Adrenal gland (tissue), 19 donors: Measurements from ENCODE around the gene SLC22A15. TPM values are rescaled to one million over a fixed set of nuclear protein-coding genes. Genes with fewer than 3 reads are reported as not detected.

Source experiments
- DNase-seq, 7 donors: peaks; one replicate each; pipeline ENCODE4 v3.0.0-alpha.2; 2019 to 2020
- H3K27ac ChIP-seq, 5 donors: fragments of 200-600 bp; sonication (generic) in 4 of 5; 1 replicate in 3 of 5; 2 replicates in 2 of 5; pipeline versions ENCODE4 v1.5.1 to v1.8.0; 2016 to 2020; ENCODE audit warnings: mild to moderate bottlenecking in 1 of 5
- H3K27me3 ChIP-seq: fragments of 200-600 bp; 2 replicates; pipeline ENCODE4 v1.8.0; 2021
- H3K36me3 ChIP-seq, 2 donors: fragments of 200-600 bp; replicated peaks in 1 of 2; 1 replicate in 1 of 2; 2 replicates in 1 of 2; pipeline versions ENCODE4 v1.5.1 to v1.8.0; 2018 to 2022
- H3K4me1 ChIP-seq, 2 donors: fragments of 200-600 bp; replicated peaks in 1 of 2; 1 replicate in 1 of 2; 2 replicates in 1 of 2; pipeline versions ENCODE4 v1.5.1 to v1.8.0; 2018 to 2021
- H3K4me3 ChIP-seq, 4 donors: fragments of 200-600 bp; sonication (generic) in 3 of 4; one replicate each; pipeline ENCODE4 v1.5.1; 2016 to 2018
- H3K9me3 ChIP-seq, 3 donors: fragments of 200-600 bp; sonication (generic) in 1 of 3; replicated peaks in 1 of 3; 1 replicate in 2 of 3; 2 replicates in 1 of 3; pipeline versions ENCODE4 v1.5.1 to v1.8.0; 2016 to 2021
- CTCF ChIP-seq, 6 experiments: fragments of 450-650 bp in 4 of 6; fragments of 200-600 bp in 2 of 6; sonication (generic) in 1 of 6; IDR thresholded peaks; 1 replicate in 5 of 6; 2 replicates in 1 of 6; pipeline versions ENCODE4 v1.5.1 to v1.8.0; 2016 to 2021; ENCODE audit warnings: antibody characterized with exemption in 6 of 6, mild to moderate bottlenecking in 2 of 6, moderate library complexity in 1 of 6
- POLR2A ChIP-seq, 2 donors: fragments of 450-650 bp; IDR thresholded peaks; one replicate each; pipeline ENCODE4 v1.6.1; 2017; ENCODE audit warnings: antibody characterized with exemption in 2 of 2, mild to moderate bottlenecking in 2 of 2, moderate library complexity in 1 of 2
- WGBS, 4 donors: extraction: QIAGEN DNeasy Blood & Tissue Kit in 2 of 4; methylation state at CpG; one replicate each; pipeline versions ENCODE4 v1.1.5 to v1.1.7; 2013 to 2017; 5-methylcytosine and 5-hydroxymethylcytosine counted together
- intact Hi-C, 2 donors: fragments of 100-400 bp; cut with DNase I; formaldehyde crosslinking; loops; one replicate each; pipeline versions ENCODE4 v1.14.1 to v1.15.0; 2022 to 2023
- long read RNA-seq, 10 donors: library from polyadenylated mRNA in 3 of 10; unstranded in 2 of 10; stranded (forward) in 1 of 10; transcript quantifications; one replicate each; pipeline ENCODE4 v2.0.0 and lab custom pipeline, GENCODE V29; 2021 to 2026
- polyA plus RNA-seq, 3 donors: library from polyadenylated mRNA; stranded (reverse); fragments of 200-250 nt in 2 of 3; fragments of 350-450 nt in 1 of 3; fragmentation: Illumina TruSeq in 1 of 3; extraction: RNeasy Lipid Tissue Mini Kit (QIAGEN cat#74804) in 1 of 3; gene quantifications; one replicate each; pipeline ENCODE4 v1.2.3, GENCODE V29; 2013 to 2014
- total RNA-seq, 9 donors: library from RNA; depleted of rRNA in 4 of 9; stranded (reverse); fragments of >200 nt in 4 of 9; fragments of 120-200 nt in 1 of 9; fragmentation: NEBNext Ultra II Directional in 1 of 9; extraction: Animal tissue kit (Norgen Biotek cat#: 25700) in 1 of 9; gene quantifications; one replicate each; pipeline versions ENCODE4 v1.1.0 to v1.2.4, GENCODE V29; 2013 to 2023
- donor health status: healthy with polysubstance abuse.
- donor health status: Bipolar disorder and iron deficiency.
- donor health status: DM: yes; HTN: yes; CAD: no.
- donor health status: DM: no; HTN: no; CAD: no.
- donor health status: DM: no; HTN: no; CAD: no.
- donor health status: DM: yes; HTN: yes; CAD: no.

The SLC22A15 gene
- 10 to 100 TPM in 3 of 9 donors, 1 to 10 TPM in 6; 2.3 to 27.2 (median 5.9) TPM for total RNA-seq
- polyA plus RNA-seq: 10 to 100 TPM in 1 of 3 donors, 1 to 10 TPM in 2; 1.2 to 11.4 (median 2.7) TPM
- long read RNA-seq, donor 1: 0 reads
- long read RNA-seq, donor 2: 0 reads
- long read RNA-seq, donor 3: 0 reads
- long read RNA-seq, donor 4, partial matches to known transcripts: 0 of 1 reads
- long read RNA-seq, donor 4, other reads (novel, unspliced or antisense): 1 of 1 reads
- long read RNA-seq, donor 5, partial matches to known transcripts: 2 of 3 reads
- long read RNA-seq, donor 5, other reads (novel, unspliced or antisense): 1 of 3 reads
- long read RNA-seq, donor 6: 0 reads
- long read RNA-seq, donor 7: 0 reads
- long read RNA-seq, donor 8, full-length matches to known transcripts: 1 of 1 reads
- long read RNA-seq, donor 8, partial matches to known transcripts: 0 of 1 reads
- long read RNA-seq, donor 8, other reads (novel, unspliced or antisense): 0 of 1 reads
- long read RNA-seq, donor 9: 0 reads
- long read RNA-seq, donor 10: 0 reads

- Histone ChIP-seq H3K9me3 (no peaks in the 10 kb centered on the region), H3K27me3 (no peaks in the 10 kb centered on the region), H3K4me3 (peak within 1 kb of the TSS; percentile 29 to 75 (median 40)), H3K36me3 (no peaks in the 10 kb centered on the region), H3K27ac (peak within 1 kb of the TSS in 3 of 5 donors; percentile 43 to 67 (median 60)), H3K4me1 (no peaks in the 10 kb centered on the region)
- intact Hi-C loops: loop anchor here in 1 of 2 donors (5.0 kb wide), 1 partner anchor 169 kb away; no protein-coding TSS in a partner anchor
- TF ChIP-seq CTCF (IDR thresholded peaks at IDR 0.05) (peak in 1 of 6 experiments; percentile 5), POLR2A (IDR thresholded peaks at IDR 0.05) (peak in 1 of 2 donors; percentile 16)
- peak; percentile 51 to 79 (median 64) for DNase-seq
- WGBS, 4 donors: 0 to 1% (median 1%) methylated on average over 22 to 91 of the region's 91 CpGs
Observed at GRCh38 chr1:115976062-115976920, at the start of gene SLC22A15. Gene SLC22A15 (plus strand): TSS chr1:115976513. CDS start chr1:115976628, 115 bp downstream.

GRCh38 chr1:115927971-115928370 is 48.3 kb upstream of the SLC22A15 start:
- H3K27ac ChIP-seq: no peak overlapping the region
- peaks cover 7 to 10% of the 10 kb centered on the region in 2 donors for H3K4me1 ChIP-seq
- H3K9me3 ChIP-seq: no peaks in the 10 kb centered on the region
- DNase-seq: no peak
- H3K27me3 ChIP-seq: no peaks in the 10 kb centered on the region
- no peak for TF ChIP-seq POLR2A (IDR thresholded peaks at IDR 0.05)
- TF ChIP-seq CTCF (IDR thresholded peaks at IDR 0.05): no peak
- WGBS, 4 donors: 89 to 96% (median 93%) methylated on average over 4 of the region's 4 CpGs
- intact Hi-C loops: no loop called here
- no peaks in the 10 kb centered on the region for H3K36me3 ChIP-seq
- no peak overlapping the region for H3K4me3 ChIP-seq

GRCh38 chr1:115929881-115930280 is 46.4 kb upstream of the SLC22A15 start:
- TF ChIP-seq CTCF (IDR thresholded peaks at IDR 0.05) (no peak), POLR2A (IDR thresholded peaks at IDR 0.05) (no peak)
- intact Hi-C loops: no loop called here
- H3K4me1 ChIP-seq: peaks cover 7 to 10% of the 10 kb centered on the region in 2 donors
- no peak overlapping the region for H3K4me3 ChIP-seq
- peak overlapping the region in 1 of 5 donors; percentile 21 for H3K27ac ChIP-seq
- H3K36me3 ChIP-seq: no peaks in the 10 kb centered on the region
- peak in 5 of 7 donors; percentile 11 to 43 (median 30) for DNase-seq
- no peaks in the 10 kb centered on the region for H3K9me3 ChIP-seq
- WGBS, 4 donors: 34 to 39% (median 38%) methylated on average over 5 of the region's 5 CpGs
- H3K27me3 ChIP-seq: no peaks in the 10 kb centered on the region

GRCh38 chr1:115933625-115934024 is 42.7 kb upstream of the SLC22A15 start:
- intact Hi-C loops: no loop called here
- WGBS, 4 donors: 79 to 85% (median 83%) methylated on average over 3 of the region's 3 CpGs
- TF ChIP-seq CTCF (IDR thresholded peaks at IDR 0.05): no peak
- TF ChIP-seq POLR2A (IDR thresholded peaks at IDR 0.05): no peak
- Histone ChIP-seq H3K27me3 (no peaks in the 10 kb centered on the region), H3K9me3 (no peaks in the 10 kb centered on the region), H3K27ac (no peak overlapping the region), H3K4me1 (peaks cover 7 to 10% of the 10 kb centered on the region in 2 donors), H3K36me3 (no peaks in the 10 kb centered on the region), H3K4me3 (no peak overlapping the region)
- no peak for DNase-seq
